GM12878 (cell line): ENCODE measurements around the gene PCDHA3. TPM values are rescaled to one million over a fixed set of nuclear protein-coding genes. Genes with fewer than 3 reads are reported as not detected.
"Not testable (repeated sequence)": the region's sequence is repeated elsewhere in the genome, so short reads cannot be mapped to it uniquely, and the experiment has no call there.

ENCODE experiments used
- ATAC-seq: fragments of 200-7000 bp; cut with Tn5 transposase; 3 replicates; pipeline ENCODE4 v1.9.1; 2020; ENCODE audit warnings: mild to moderate bottlenecking, moderate library complexity
- BruUV-seq: library from RNA; stranded (reverse); fragments of 400-500 nt; replicated peaks from 2 replicates; lab custom pipeline; 2021; lab: Mats Ljungman, UMichigan
- CTCF ChIA-PET: fragments of 300-600 bp; sonication (Branson Sonifier 250); formaldehyde crosslinking; extraction: SDS; loops from one replicate; lab custom pipeline; 2021; ENCODE audit warnings: inconsistent platforms; lab: Yijun Ruan, JAX
- POLR2A ChIA-PET: fragments of 350-600 bp; formaldehyde crosslinking; extraction: SDS; loops from one replicate; lab custom pipeline; 2021; ENCODE audit warnings: inconsistent platforms; lab: Charles Lee
- RAD21 ChIA-PET: fragments of 300-600 bp; sonication (Branson Sonifier 250); formaldehyde crosslinking; loops from one replicate; lab custom pipeline; 2023; ENCODE audit warnings: antibody characterized with exemption; ENCODE audit not compliant: unreplicated experiment; lab: Charles Lee
- SMC1A ChIA-PET: fragments of 300-600 bp; sonication (Branson Sonifier 250); formaldehyde crosslinking; loops from one replicate; lab custom pipeline; 2023; ENCODE audit not compliant: unreplicated experiment, uncharacterized antibody; lab: Charles Lee
- DNase-seq: peaks from one replicate; pipeline ENCODE4 v3.0.0-alpha.2; 2011; ENCODE audit warnings: low read depth, low spot score
- FAIRE-seq: peaks from 3 replicates; lab custom pipeline; 2011; peaks lifted over from hg19 to GRCh38; lab: Jason Lieb, UNC
- H2AFZ ChIP-seq: 2 replicates; pipeline ENCODE4 v1.6.0; 2011; ENCODE audit warnings: low read depth, low read length, control low read depth; ENCODE audit not compliant: control insufficient read depth
- H3K27ac ChIP-seq: 2 replicates; pipeline ENCODE4 v1.5.1; 2011; ENCODE audit warnings: control low read depth; ENCODE audit not compliant: control insufficient read depth, insufficient read depth
- H3K27me3 ChIP-seq, 2 experiments: replicated peaks in 1 of 2; 2 replicates each; pipeline versions ENCODE4 v1.6.0 to v1.6.1; 2011; ENCODE audit warnings: low read length in 1 of 2; ENCODE audit not compliant: control insufficient read depth in 2 of 2, insufficient read depth in 2 of 2
- H3K36me3 ChIP-seq, 2 experiments: 2 replicates each; pipeline ENCODE4 v1.5.1; 2011; ENCODE audit warnings: low read length in 1 of 2; ENCODE audit not compliant: control insufficient read depth in 2 of 2, insufficient read depth in 2 of 2
- H3K4me1 ChIP-seq: 2 replicates; pipeline ENCODE4 v1.6.1; 2011; ENCODE audit warnings: mild to moderate bottlenecking, low read length, moderate library complexity, mixed read lengths; ENCODE audit not compliant: control insufficient read depth, insufficient read depth
- H3K4me2 ChIP-seq: 2 replicates; pipeline ENCODE4 v1.6.0; 2011; ENCODE audit warnings: control low read depth; ENCODE audit not compliant: control insufficient read depth, insufficient read depth
- H3K4me3 ChIP-seq: fragments of 200-600 bp; sonication (generic); 2 replicates; pipeline ENCODE4 v1.5.1; 2016
- H3K79me2 ChIP-seq: 2 replicates; pipeline ENCODE4 v1.6.0; 2011; ENCODE audit warnings: low read length; ENCODE audit not compliant: control insufficient read depth, insufficient read depth
- H3K9ac ChIP-seq: 2 replicates; pipeline ENCODE4 v1.8.0; 2011; ENCODE audit warnings: low read length, control low read depth, mixed read lengths; ENCODE audit not compliant: control insufficient read depth, insufficient read depth
- H3K9me3 ChIP-seq: replicated peaks from 3 replicates; pipeline ENCODE4 v1.5.1; 2011; ENCODE audit warnings: mild to moderate bottlenecking, low read length; ENCODE audit not compliant: control insufficient read depth, insufficient read depth
- H4K20me1 ChIP-seq: 2 replicates; pipeline ENCODE4 v1.6.0; 2011; ENCODE audit not compliant: control insufficient read depth, insufficient read depth
- BCL11A ChIP-seq: IDR thresholded peaks from 2 replicates; pipeline ENCODE4 v1.6.1; 2011; ENCODE audit warnings: low read depth, low read length
- WGBS: methylation state at CpG from one replicate; pipeline ENCODE4 v1.1.6; 2016; ENCODE audit warnings: low lambda C conversion rate; ENCODE audit not compliant: insufficient replicate concordance, insufficient coverage; ENCODE audit errors: missing lambda C conversion rate; 5-methylcytosine and 5-hydroxymethylcytosine counted together
- in situ Hi-C: fragments of 300-500 bp; cut with MboI; formaldehyde crosslinking; loops from 9 replicates; pipeline ENCODE4 v1.14.3; 2018; ENCODE audit warnings: mixed read lengths
- intact Hi-C: fragments of 100-400 bp; cut with micrococcal nuclease; formaldehyde crosslinking; loops from one replicate; pipeline ENCODE4 v1.14.2; 2022; ENCODE audit not compliant: unreplicated experiment
- polyA plus RNA-seq, 11 experiments: library from polyadenylated mRNA; depleted of rRNA in 4 of 11; unstranded in 6 of 11; stranded (reverse) in 5 of 11; fragments of >200 nt; fragmentation: Nextera tagmentation in 4 of 11; fragmentation: Illumina TruSeq in 1 of 11; extraction: Ambion mirVana in 4 of 11; extraction: Trizol in 1 of 11; gene quantifications; 1 replicate in 1 of 11; 2 replicates in 10 of 11; pipeline versions ENCODE4 v1.2.1 to v1.2.3, GENCODE V29; 2011 to 2016; ENCODE audit warnings: inconsistent platforms in 2 of 11, missing spikeins in 2 of 11, low read depth in 1 of 11
- total RNA-seq, 4 experiments: library from RNA; depleted of rRNA in 3 of 4; stranded (reverse); fragments of >200 nt in 3 of 4; fragmentation: Illumina TruSeq in 1 of 4; extraction: Trizol in 1 of 4; gene quantifications; 2 replicates each; pipeline versions ENCODE4 v1.2.1 to v1.2.3, GENCODE V29; 2013 to 2021

The PCDHA3 gene
- total and polyA plus RNA-seq, 10 of the 15 experiments (the other 5 are each of a cell fraction or from before 2014, with no cell fraction given), result 0.01 to 0.04 TPM; not detected in 8

- CTCF ChIA-PET, result interaction anchor here (1.4 kb wide), 1 partner anchor 8 kb away, joined by 3 read pairs; no protein-coding TSS in a partner anchor
- ATAC-seq, FAIRE-seq, DNase-seq, RAD21 ChIA-PET, intact Hi-C loops, H3K27ac ChIP-seq, H3K4me3 ChIP-seq, POLR2A ChIA-PET, H3K27me3 ChIP-seq, H3K9ac ChIP-seq, H3K9me3 ChIP-seq, H3K4me1 ChIP-seq, BruUV-seq, H4K20me1 ChIP-seq, H3K79me2 ChIP-seq, H2AFZ ChIP-seq, SMC1A ChIA-PET, H3K36me3 ChIP-seq, H3K4me2 ChIP-seq: not testable (repeated sequence)
- in situ Hi-C loops, result loop anchor here (25.0 kb wide), 1 partner anchor 754 kb away; no protein-coding TSS in a partner anchor
- 83% methylated on average over 44 of the region's 62 CpGs for WGBS
Measured at GRCh38 chr5:140808241-140808888, 7.5 kb downstream of the PCDHA3 start.

DNA sequence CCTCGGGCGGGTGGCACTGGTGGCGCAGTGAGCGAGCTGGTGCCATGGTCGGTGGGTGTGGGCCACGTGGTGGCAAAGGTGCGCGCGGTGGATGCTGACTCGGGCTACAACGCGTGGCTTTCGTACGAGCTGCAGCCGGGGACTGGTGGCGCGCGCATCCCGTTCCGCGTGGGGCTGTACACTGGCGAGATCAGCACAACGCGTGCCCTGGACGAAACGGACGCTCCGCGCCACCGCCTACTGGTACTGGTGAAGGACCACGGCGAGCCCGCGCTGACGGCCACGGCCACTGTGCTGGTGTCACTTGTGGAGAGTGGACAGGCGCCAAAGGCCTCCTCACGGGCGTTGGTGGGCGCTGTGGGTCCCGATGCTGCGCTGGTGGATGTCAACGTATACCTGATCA lies 8.0 kb downstream of the PCDHA3 start:
- intact Hi-C loops, result no loop called here
- ChIA-PET POLR2A (no interaction called here), CTCF (interaction anchor here (1.4 kb wide), 1 partner anchor 8 kb away, joined by 3 read pairs; no protein-coding TSS in a partner anchor), RAD21 (no interaction called here), SMC1A (no interaction called here)
- Histone ChIP-seq H4K20me1 (no peaks in the 10 kb centered on the region), H3K4me3 (no peak overlapping the region), H3K4me1 (no peaks in the 10 kb centered on the region), H3K27ac (no peak overlapping the region), H3K4me2 (no peak overlapping the region), H3K79me2 (no peaks in the 10 kb centered on the region), H3K27me3 (no peaks in the 10 kb centered on the region), H3K36me3 (no peaks in the 10 kb centered on the region), H3K9me3 (no peaks in the 10 kb centered on the region; the same call in 2 of the 3 replicates), H2AFZ (no peak overlapping the region), H3K9ac (no peak overlapping the region)
- no peak for DNase-seq
- FAIRE-seq, result no peak
- TF ChIP-seq BCL11A, result no peak
- ATAC-seq, result no peak
- 75% methylated on average over 17 of the region's 43 CpGs for WGBS
- no TSS peak for BruUV-seq
- in situ Hi-C loops, result loop anchor here (25.0 kb wide), 1 partner anchor 753 kb away; no protein-coding TSS in a partner anchor
